Endodermal cell (in vitro differentiated cells): ENCODE measurements around the gene DPP10. TPM values are rescaled to one million over a fixed set of nuclear protein-coding genes. Genes with fewer than 3 reads are reported as not detected.

Experiments used
- DNase-seq: peaks from one replicate; pipeline ENCODE4 v3.0.0-alpha.2; 2017
- H3K27ac ChIP-seq: 2 replicates; pipeline ENCODE4 v1.5.1; 2013; ENCODE audit warnings: mild to moderate bottlenecking, low read depth, low read length, moderate library complexity
- H3K27me3 ChIP-seq: 2 replicates; pipeline ENCODE4 v1.6.1; 2013; ENCODE audit warnings: mild to moderate bottlenecking, low read length, moderate library complexity; ENCODE audit not compliant: insufficient read depth, control insufficient read depth, poor library complexity, severe bottlenecking
- H3K36me3 ChIP-seq: 2 replicates; pipeline ENCODE4 v1.7.0; 2013; ENCODE audit warnings: mild to moderate bottlenecking, low read length, moderate library complexity; ENCODE audit not compliant: control insufficient read depth, insufficient read depth
- H3K4me1 ChIP-seq: one replicate; pipeline ENCODE4 v1.7.0; 2013; ENCODE audit warnings: low read length; ENCODE audit not compliant: control insufficient read depth, insufficient read depth
- H3K4me3 ChIP-seq: 2 replicates; pipeline ENCODE4 v1.5.1; 2013; ENCODE audit warnings: mild to moderate bottlenecking, low read length, moderate library complexity
- H3K9ac ChIP-seq: 2 replicates; pipeline ENCODE4 v1.6.1; 2013; ENCODE audit warnings: mild to moderate bottlenecking, low read length, moderate library complexity; ENCODE audit not compliant: poor library complexity, severe bottlenecking; ENCODE audit errors: extremely low read depth
- H3K9me3 ChIP-seq: 2 replicates; pipeline ENCODE4 v1.6.1; 2013; ENCODE audit warnings: mild to moderate bottlenecking, low read length, moderate library complexity; ENCODE audit not compliant: control insufficient read depth
- H3K27ac Mint-ChIP-seq: 2 replicates; pipeline ENCODE4 v1.8.0; 2020; ENCODE audit warnings: mixed read lengths
- H3K27me3 Mint-ChIP-seq: 2 replicates; pipeline ENCODE4 v1.8.0; 2021; ENCODE audit warnings: mild to moderate bottlenecking, mixed read lengths; ENCODE audit not compliant: insufficient read depth
- H3K36me3 Mint-ChIP-seq: 2 replicates; pipeline ENCODE4 v1.8.0; 2020; ENCODE audit warnings: low read depth, mixed read lengths
- H3K4me1 Mint-ChIP-seq: 2 replicates; pipeline ENCODE4 v1.8.0; 2020; ENCODE audit warnings: mixed read lengths
- H3K4me3 Mint-ChIP-seq: 2 replicates; pipeline ENCODE4 v1.8.0; 2020; ENCODE audit warnings: mild to moderate bottlenecking, moderate library complexity, mixed read lengths
- H3K9me3 Mint-ChIP-seq: 2 replicates; pipeline ENCODE4 v1.8.0; 2020; ENCODE audit warnings: mild to moderate bottlenecking, mixed read lengths
- WGBS, 2 experiments: methylation state at CpG; one replicate each; pipeline versions ENCODE4 v1.1.5 to v1.1.7; 2013; ENCODE audit warnings: missing lambda C conversion rate in 2 of 2, mixed read lengths in 1 of 2; ENCODE audit not compliant: insufficient coverage in 1 of 2, insufficient read length in 1 of 2; 5-methylcytosine and 5-hydroxymethylcytosine counted together
- total RNA-seq, 2 donors: library from RNA; stranded (reverse); fragmentation: NEBNext Ultra II Directional in 1 of 2; extraction: Animal tissue kit (Norgen Biotek cat#: 25700) in 1 of 2; gene quantifications; 2 replicates in 1 of 2; 3 replicates in 1 of 2; pipeline ENCODE4 v1.2.1, GENCODE V29; 2021
- TF ChIP-seq, protein P1 (sequence below): fragments of 200-600 bp; sonication (generic); conservative IDR thresholded peaks from 2 replicates; pipeline ENCODE4 v1.5.0; 2021; ENCODE audit warnings: antibody characterized with exemption, mild to moderate bottlenecking

DPP10 gene
- total RNA-seq, 2 donors from 2014 or later, result 8.2 to 19.2 TPM

DNA sequence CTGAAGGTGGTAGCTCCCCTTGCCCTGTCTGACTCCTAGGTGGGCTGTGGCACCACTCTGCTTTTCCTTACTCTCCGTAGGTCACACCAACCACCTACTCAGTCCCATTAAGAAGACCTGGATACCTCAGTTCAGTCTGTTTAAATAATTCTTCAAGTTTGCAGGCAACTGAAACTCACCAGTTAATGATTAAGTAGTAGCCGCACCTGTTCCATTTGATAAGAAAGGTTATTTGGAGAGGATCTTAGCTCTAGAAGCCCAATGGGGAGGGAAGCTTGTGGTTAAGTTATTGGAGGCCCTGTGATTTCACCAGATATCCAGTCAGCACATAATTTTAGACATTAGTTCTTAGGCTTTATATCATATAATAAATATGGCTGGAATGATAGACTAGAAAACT, 1193.0 kb downstream of the DPP10 start:
- H3K36me3 ChIP-seq, result no peaks in the 10 kb centered on the region
- H3K27me3 Mint-ChIP-seq, result no peaks in the 10 kb centered on the region

DNA sequence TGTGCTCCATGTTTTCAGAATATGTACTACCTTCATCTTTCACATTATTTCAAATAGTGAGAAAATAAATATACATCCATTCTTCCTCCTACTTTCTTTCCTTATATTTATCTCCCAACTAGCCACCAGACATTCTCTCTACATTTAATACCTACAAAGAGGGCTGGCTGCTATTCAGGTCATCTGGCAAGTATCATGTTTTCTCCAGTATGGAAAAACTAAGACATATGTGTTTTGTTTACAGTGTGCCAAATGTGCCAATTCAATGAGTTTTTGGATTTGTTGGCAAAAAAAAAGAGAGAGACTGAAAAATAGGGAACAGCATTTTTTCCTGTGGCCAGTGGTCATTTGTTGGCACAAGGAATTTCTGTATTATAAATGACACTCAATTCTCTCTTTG, 1207.3 kb downstream of the DPP10 start:
- Histone ChIP-seq H3K4me1 (peaks cover 3% of the 10 kb centered on the region), H3K9ac (no peak overlapping the region), H3K27me3 (no peaks in the 10 kb centered on the region), H3K4me3 (no peak overlapping the region), H3K27ac (no peak overlapping the region), H3K9me3 (peaks cover 15% of the 10 kb centered on the region), H3K36me3 (no peaks in the 10 kb centered on the region)
- H3K27me3 Mint-ChIP-seq, result no peaks in the 10 kb centered on the region
- no peak overlapping the region for H3K4me3 Mint-ChIP-seq
- H3K9me3 Mint-ChIP-seq, result peaks cover 2% of the 10 kb centered on the region
- H3K27ac Mint-ChIP-seq, result no peak overlapping the region
- TF ChIP-seq, protein P1, sequence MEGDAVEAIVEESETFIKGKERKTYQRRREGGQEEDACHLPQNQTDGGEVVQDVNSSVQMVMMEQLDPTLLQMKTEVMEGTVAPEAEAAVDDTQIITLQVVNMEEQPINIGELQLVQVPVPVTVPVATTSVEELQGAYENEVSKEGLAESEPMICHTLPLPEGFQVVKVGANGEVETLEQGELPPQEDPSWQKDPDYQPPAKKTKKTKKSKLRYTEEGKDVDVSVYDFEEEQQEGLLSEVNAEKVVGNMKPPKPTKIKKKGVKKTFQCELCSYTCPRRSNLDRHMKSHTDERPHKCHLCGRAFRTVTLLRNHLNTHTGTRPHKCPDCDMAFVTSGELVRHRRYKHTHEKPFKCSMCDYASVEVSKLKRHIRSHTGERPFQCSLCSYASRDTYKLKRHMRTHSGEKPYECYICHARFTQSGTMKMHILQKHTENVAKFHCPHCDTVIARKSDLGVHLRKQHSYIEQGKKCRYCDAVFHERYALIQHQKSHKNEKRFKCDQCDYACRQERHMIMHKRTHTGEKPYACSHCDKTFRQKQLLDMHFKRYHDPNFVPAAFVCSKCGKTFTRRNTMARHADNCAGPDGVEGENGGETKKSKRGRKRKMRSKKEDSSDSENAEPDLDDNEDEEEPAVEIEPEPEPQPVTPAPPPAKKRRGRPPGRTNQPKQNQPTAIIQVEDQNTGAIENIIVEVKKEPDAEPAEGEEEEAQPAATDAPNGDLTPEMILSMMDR, result no peak
- no peaks in the 10 kb centered on the region for H3K36me3 Mint-ChIP-seq
- DNase-seq, result no peak
- peaks cover 5% of the 10 kb centered on the region for H3K4me1 Mint-ChIP-seq

More for the DNA sequence above, 1193.0 kb downstream of the DPP10 start:
- H3K36me3 Mint-ChIP-seq, result peaks cover 2% of the 10 kb centered on the region
- Histone ChIP-seq H3K4me1 (peaks cover 8% of the 10 kb centered on the region), H3K9ac (no peak overlapping the region), H3K27ac (no peak overlapping the region), H3K4me3 (no peak overlapping the region), H3K9me3 (peaks cover 13% of the 10 kb centered on the region), H3K27me3 (no peaks in the 10 kb centered on the region)
- H3K9me3 Mint-ChIP-seq, result peaks cover 16% of the 10 kb centered on the region
- 94 to 100% methylated on average over 1 to 2 of the region's 2 CpGs for WGBS, 2 experiments
- TF ChIP-seq, protein P1, result no peak
- H3K4me1 Mint-ChIP-seq, result peaks cover under 1% of the 10 kb centered on the region
- H3K4me3 Mint-ChIP-seq, result no peak overlapping the region
- no peak overlapping the region for H3K27ac Mint-ChIP-seq
- DNase-seq, result no peak

DNA sequence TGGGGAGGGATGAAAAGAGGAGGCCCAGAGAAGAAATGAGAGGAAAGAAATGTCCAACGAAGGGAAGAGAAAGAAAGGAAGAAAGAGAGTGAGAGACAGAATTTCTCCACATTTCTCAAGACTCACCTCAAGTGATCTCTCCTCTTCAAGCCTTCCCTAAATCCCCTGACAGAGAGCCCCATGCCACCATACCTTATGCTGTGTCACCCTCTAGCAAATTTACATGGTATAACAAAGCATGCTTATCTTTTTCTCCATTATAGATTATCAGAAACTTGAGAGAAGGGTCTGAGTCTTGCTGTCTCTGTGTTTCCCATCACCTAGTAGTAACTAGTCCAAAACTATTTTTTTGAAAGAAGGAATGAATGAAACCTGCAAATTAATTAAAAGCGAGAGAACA, 1208.4 kb downstream of the DPP10 start:
- Mint-ChIP-seq H3K9me3 (peaks cover 2% of the 10 kb centered on the region), H3K36me3 (no peaks in the 10 kb centered on the region)

More for the DNA sequence above, 1208.4 kb downstream of the DPP10 start:
- TF ChIP-seq, protein P1, result peak; percentile 64
- Histone ChIP-seq H3K9me3 (peaks cover 15% of the 10 kb centered on the region), H3K36me3 (no peaks in the 10 kb centered on the region), H3K9ac (no peak overlapping the region), H3K27ac (no peak overlapping the region), H3K4me1 (peaks cover 3% of the 10 kb centered on the region), H3K27me3 (no peaks in the 10 kb centered on the region), H3K4me3 (no peak overlapping the region)
- Mint-ChIP-seq H3K4me3 (no peak overlapping the region), H3K27ac (no peak overlapping the region), H3K4me1 (peaks cover 5% of the 10 kb centered on the region), H3K27me3 (no peaks in the 10 kb centered on the region)
- 90% methylated on average over 2 of the region's 2 CpGs; no CpG with 5 or more reads in 1 of the 2 experiments for WGBS, 2 experiments
- no peak for DNase-seq
